Motor neuron (in vitro differentiated cells): Measurements from ENCODE around the gene NUP85. TPM values are rescaled to one million over a fixed set of nuclear protein-coding genes. Genes with fewer than 3 reads are reported as not detected.
"Not testable (repeated sequence)": the region's sequence is repeated elsewhere in the genome, so short reads cannot be mapped to it uniquely, and the experiment has no call there.

Experiments
- ATAC-seq, 8 experiments: fragments of 200-7000 bp; cut with Tn5 transposase; replicated peaks in 6 of 8; 2 replicates each; pipeline ENCODE4 v1.8.0; 2021; ENCODE audit warnings: mild to moderate bottlenecking in 8 of 8, moderate library complexity in 8 of 8
- H3K27ac ChIP-seq, 2 donors: fragments of 250-450 bp; sonication (Bioruptor Pico); 2 replicates each; pipeline ENCODE4 v1.9.0; 2021; ENCODE audit warnings: antibody characterized with exemption in 2 of 2, mild to moderate bottlenecking in 2 of 2, moderate library complexity in 1 of 2
- H3K4me1 ChIP-seq, 2 donors: fragments of 250-450 bp; sonication (Bioruptor Pico); replicated peaks in 1 of 2; 2 replicates each; pipeline ENCODE4 v1.6.1; 2021; ENCODE audit warnings: antibody characterized with exemption in 2 of 2, mild to moderate bottlenecking in 2 of 2, moderate library complexity in 1 of 2
- H3K4me3 ChIP-seq, 5 donors: fragments of 250-450 bp; sonication (Bioruptor Pico); 2 replicates each; pipeline ENCODE4 v1.9.0; 2021; ENCODE audit warnings: antibody characterized with exemption in 5 of 5, mild to moderate bottlenecking in 5 of 5, moderate library complexity in 4 of 5
- WGBS, 10 experiments: fragments of 450-650 bp; shearing (Covaris generic); methylation state at CpG; one replicate each; pipeline ENCODE4 v1.0.0; 2022; 5-methylcytosine and 5-hydroxymethylcytosine counted together
- in situ Hi-C, 9 experiments: fragments of 400-800 bp; cut with MboI; loops; one replicate each; pipeline ENCODE4 v1.15.0; 2021; ENCODE audit warnings: low sequenced_read_pairs in 9 of 9, low pct_unique_long_range_greater_than_20kb in 2 of 9; ENCODE audit not compliant: unreplicated experiment in 9 of 9
- total RNA-seq, 8 experiments: library from RNA; unstranded; fragments of 300-600 nt; gene quantifications; 2 replicates each; pipeline versions ENCODE4 v1.2.3 to v1.2.4, GENCODE V29; 2022

Gene NUP85
- total RNA-seq, 8 experiments from 2014 or later: 16.0 to 69.3 (median 21.0) TPM

DNA sequence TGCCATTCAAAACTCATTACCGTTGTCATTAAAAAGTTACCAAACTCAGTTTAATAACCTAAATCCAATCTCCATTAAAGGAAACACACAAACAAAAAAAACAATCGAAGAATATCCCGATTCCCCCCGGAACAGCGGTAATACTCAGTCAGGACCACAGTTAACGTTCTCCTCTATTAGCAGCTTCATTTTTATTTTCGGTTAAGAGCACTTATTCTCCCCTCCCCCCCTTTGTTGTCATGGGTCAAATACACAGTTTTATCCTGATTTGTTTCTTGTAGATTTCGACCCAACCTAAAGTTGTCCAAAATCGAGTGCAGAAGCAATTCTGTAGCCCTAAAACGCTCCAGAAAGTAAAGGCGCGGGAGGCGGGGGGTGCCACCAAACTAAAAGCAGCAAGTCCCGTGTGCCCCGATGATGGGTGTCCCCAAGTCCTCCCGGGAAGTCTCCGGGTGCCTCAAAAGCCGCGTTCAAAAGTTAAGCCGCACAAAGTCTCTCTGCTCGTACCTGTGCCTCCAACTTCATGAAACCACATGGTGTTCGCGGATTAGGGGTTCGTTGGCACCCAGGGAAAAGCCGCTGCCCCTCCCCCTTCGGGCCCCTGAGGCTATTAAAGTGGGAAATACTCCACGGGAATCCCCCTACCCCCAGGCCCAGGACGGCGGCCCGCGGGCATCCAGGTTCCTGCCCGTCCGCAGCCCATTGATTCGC is 23.7 kb upstream of the NUP85 start:
- Histone ChIP-seq H3K4me1 (peaks cover 12 to 17% of the 10 kb centered on the region in 2 donors), H3K27ac (peak overlapping the region; percentile 98 to 99), H3K4me3 (peak overlapping the region; percentile 74 to 100 (median 91))
- no peak for ATAC-seq
- 0 to 2% (median 0%) methylated on average over 1 to 16 of the region's 34 CpGs; no CpG with 5 or more reads in 1 of the 10 experiments for WGBS, 10 experiments
- in situ Hi-C loops: no loop called here

- in situ Hi-C loops: no loop called here
- ATAC-seq: peak in 3 of 8 experiments; percentile 1 to 12 (median 11)
Observed at GRCh38 chr17:75182319-75182568, 23.2 kb upstream of the NUP85 start.

DNA sequence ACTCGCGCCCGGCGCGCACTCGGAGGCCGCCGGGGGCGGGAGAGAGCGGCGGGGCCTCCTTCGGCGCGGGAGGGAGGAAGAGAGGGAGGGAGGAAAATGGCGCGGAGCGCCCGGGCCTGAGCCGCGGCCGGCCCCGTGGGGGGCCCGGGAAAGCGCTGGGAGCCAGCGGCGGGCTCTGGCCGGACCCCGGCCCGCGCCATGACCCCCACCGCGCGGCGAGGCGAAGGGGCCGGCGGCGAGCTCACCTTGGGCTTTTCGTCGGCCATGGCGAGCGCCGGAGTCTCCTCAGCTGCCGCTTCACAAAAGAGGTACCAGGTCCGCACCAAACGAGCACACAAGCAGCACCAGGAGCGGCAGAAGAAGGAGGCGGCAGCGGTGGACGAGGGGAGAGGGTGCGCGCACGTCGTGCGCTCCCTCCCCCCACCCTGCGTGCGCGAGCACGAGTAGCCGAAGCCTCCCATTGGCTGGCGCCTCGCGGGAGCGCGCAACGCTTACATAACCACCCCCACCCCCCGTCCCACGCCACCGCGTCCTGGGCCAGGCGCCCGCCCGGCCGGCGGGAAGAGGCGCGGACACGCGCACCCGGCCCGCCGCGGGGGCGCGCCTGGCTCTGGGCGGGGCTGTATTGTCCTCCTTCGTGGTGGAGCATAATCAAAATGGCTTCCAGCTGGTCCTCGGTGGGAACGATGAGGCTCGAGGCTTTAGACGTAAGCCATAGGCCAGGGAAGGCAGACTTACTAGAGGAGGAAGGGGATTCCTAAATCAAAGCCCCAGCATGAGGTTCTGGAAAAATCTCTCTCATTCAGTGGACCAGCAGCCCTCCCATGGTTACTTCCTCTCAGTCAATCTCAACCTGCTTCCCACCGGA is 22.7 kb upstream of the NUP85 start, which contains the start of gene SUMO2:
Gene SUMO2 (minus strand): TSS at position 391 of the 868 bp plus-strand sequence. CDS start 125 bp downstream, at position 266.
- peak within 1 kb of the TSS; percentile 98 to 99 for H3K27ac ChIP-seq

More at GRCh38 chr17:75182319-75182568, 23.2 kb upstream of the NUP85 start:
- Histone ChIP-seq H3K27ac (peak overlapping the region; percentile 98 to 99), H3K4me1 (peaks cover 12 to 17% of the 10 kb centered on the region in 2 donors), H3K4me3 (peak overlapping the region; percentile 74 to 100 (median 91))
- WGBS, 10 experiments: no CpG with 5 or more reads among the region's 33 CpGs

DNA sequence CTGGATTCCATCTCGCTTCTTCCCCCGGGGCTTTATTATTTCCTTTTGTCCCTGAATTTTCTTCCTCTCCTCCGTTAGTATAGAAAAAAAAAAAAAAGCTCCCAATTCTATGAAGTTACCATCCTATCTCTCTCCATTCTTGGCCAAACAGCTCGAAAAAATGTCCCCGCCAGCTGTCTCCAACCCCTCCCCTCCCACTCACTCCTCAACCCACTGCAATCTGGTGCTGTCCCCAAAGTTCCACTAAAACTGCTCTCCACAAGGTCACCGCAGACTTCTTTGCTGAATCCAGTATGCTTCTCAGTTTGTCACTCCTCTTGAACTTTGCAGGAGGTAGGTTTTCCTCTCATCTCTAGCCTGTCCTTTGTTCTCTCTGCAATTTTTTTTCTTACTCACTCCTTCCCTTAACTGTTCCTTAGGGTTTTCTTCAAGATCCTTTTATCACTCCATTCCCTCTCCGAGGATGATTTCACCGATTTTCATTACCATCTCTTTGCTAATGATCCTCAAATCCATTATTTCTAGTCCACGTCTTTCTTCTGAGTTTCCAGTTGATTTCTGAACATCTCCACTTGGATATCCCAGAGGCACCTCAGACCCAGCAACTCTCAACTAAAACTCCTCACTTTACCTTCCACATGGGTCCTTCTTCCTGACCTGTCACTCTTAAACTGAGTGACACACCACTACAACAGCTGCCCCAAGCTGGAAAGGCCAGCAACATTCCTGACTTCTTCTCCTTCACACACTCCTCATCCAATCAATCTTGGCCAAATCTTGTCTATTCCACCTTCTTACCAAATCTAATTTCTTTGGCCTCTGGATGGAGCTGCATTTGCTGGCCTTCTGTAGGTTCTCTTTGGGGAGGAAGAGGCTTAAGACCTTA is 21.2 kb upstream of the NUP85 start:
- 69 to 100% (median 97%) methylated on average over 4 to 8 of the region's 9 CpGs for WGBS, 10 experiments
- Histone ChIP-seq H3K4me1 (peaks cover 12 to 17% of the 10 kb centered on the region in 2 donors), H3K27ac (peak overlapping the region; percentile 98 to 99), H3K4me3 (no peak overlapping the region)
- in situ Hi-C loops: no loop called here
- no peak for ATAC-seq

More for the DNA sequence above, 22.7 kb upstream of the NUP85 start, which contains the start of gene SUMO2:
- in situ Hi-C loops: no loop called here
- Histone ChIP-seq H3K4me3 (peak within 1 kb of the TSS; percentile 74 to 100 (median 91)), H3K4me1 (peaks cover 12 to 17% of the 10 kb centered on the region in 2 donors)
- ATAC-seq: peak; percentile 85 to 90 (median 87)
- 3 to 78% (median 9%) methylated on average over 1 to 6 of the region's 92 CpGs; no CpG with 5 or more reads in 6 of the 10 experiments for WGBS, 10 experiments

DNA sequence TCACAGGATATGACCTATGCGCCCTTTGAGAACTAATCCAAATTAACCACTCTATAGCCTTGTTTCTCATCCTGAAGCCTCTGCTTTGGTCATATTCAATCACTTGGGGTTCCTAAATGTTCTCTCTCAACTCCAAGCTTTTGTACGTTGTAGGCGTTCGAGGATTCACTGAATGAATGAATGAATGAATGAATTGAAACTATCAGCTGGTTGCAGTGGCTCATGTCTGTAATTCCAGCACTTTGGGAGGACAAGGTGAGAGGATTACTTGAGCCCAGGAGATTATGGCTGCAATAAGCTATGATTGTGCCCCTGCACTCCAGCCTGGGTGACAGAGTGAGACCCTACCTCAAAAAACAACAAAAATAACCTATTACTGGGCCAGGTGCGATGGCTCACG is 16.9 kb upstream of the NUP85 start:
- ATAC-seq: no peak
- 67 to 93% (median 80%) methylated on average over 2 to 4 of the region's 6 CpGs; no CpG with 5 or more reads in 4 of the 10 experiments for WGBS, 10 experiments
- Histone ChIP-seq H3K4me3 (no peak overlapping the region), H3K4me1 (peaks cover 2% of the 10 kb centered on the region in 2 donors), H3K27ac (no peak overlapping the region)
- in situ Hi-C loops: no loop called here

DNA sequence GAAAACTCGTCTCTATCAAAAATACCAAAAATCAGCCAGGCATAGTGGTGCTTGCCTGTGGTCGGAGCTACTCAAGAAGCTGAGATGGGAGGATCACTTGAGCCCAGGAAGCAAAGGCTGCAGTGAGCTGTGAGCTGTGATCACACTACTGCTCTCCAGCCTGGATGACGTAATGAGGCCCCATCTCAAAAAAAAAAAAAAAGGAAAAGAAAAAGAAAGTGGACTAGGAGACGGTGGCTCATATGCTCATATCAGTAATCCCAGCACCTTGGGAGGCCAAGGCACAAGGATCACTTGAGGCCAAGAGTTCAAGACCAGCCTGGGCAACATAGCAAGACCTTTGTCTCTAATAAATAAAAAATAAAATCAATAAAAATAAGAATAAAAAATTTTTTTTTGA is 13.9 kb upstream of the NUP85 start:
- peak in 6 of 8 experiments; percentile 41 to 91 (median 74) for ATAC-seq
- in situ Hi-C loops: no loop called here
- H3K27ac ChIP-seq: no peak overlapping the region
- H3K4me1 ChIP-seq: no peaks in the 10 kb centered on the region
- H3K4me3 ChIP-seq: no peak overlapping the region
- 29 to 100% (median 72%) methylated on average over 1 to 3 of the region's 4 CpGs; no CpG with 5 or more reads in 2 of the 10 experiments for WGBS, 10 experiments

GRCh38 chr17:75194879-75195278 is 10.6 kb upstream of the NUP85 start:
- Histone ChIP-seq H3K4me3 (no peak overlapping the region), H3K4me1 (no peaks in the 10 kb centered on the region), H3K27ac (no peak overlapping the region)
- in situ Hi-C loops: no loop called here
- no peak for ATAC-seq
- WGBS, 10 experiments: 20 to 100% (median 100%) methylated on average over 1 to 3 of the region's 5 CpGs; no CpG with 5 or more reads in 5 of the 10 experiments

DNA sequence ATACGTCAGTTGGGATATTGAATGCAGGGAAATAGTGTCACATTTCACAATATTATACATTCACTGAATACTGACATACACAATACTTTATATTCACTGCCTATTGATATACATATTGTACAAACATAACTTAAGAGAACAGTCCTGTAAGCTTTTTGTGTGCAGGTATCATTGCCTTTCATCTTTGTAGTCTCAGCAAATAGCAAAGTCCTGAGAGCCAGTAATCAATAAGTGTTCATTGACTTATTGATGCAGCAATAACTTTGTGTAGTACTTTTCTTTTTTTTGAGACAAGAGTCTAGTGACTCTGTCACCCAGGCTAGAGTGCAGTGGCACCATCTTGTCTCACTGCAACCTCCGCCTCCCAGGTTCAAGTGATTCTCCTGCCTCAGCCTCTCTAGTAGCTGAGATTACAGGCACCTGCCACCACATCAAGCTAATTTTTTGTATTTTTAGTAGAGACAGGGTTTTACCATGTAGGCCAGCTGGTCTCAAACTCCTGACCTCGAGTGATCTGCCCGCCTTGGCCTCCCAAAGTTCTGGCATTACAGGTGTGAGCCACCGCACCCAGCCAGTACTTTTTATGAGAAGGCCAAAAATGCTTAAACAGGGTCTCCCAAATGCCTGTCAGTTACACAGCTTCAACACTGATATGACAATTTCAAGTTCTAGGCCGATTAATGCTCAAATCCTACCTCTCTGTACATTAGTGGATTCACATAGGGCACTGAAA is 5.4 kb upstream of the NUP85 start:
- WGBS, 10 experiments: 60 to 94% (median 83%) methylated on average over 1 to 6 of the region's 6 CpGs; no CpG with 5 or more reads in 1 of the 10 experiments
- in situ Hi-C loops: no loop called here
- ATAC-seq: no peak
- H3K4me1 ChIP-seq: peaks cover 2 to 4% of the 10 kb centered on the region in 2 donors
- no peak overlapping the region for H3K27ac ChIP-seq
- H3K4me3 ChIP-seq: no peak overlapping the region

DNA sequence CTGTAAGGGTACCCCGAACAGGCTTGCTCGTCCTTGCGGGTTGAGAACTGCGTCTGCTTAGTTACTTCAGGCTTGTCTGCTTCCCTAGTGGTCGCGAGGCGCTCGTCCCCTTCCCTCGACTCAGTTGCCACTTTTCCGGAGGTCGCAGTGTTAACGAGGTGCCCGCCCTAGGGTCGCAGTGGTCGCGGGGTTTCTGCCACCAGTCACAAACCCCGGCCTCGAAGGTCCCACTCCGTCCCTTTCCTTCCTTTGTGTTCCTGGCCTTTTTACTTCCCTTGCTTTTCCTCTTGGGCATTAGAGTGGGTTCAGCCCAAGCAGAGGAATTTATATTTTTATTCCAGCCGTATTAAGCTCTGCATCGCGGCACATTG is 299 bp downstream of the NUP85 start:
- in situ Hi-C loops: no loop called here
- 0 to 5% (median 0%) methylated on average over 3 to 12 of the region's 22 CpGs; no CpG with 5 or more reads in 1 of the 10 experiments for WGBS, 10 experiments
- Histone ChIP-seq H3K4me1 (peaks cover 6 to 11% of the 10 kb centered on the region in 2 donors), H3K4me3 (peak overlapping the region; percentile 57 to 92 (median 85)), H3K27ac (peak overlapping the region; percentile 99 to 100)
- ATAC-seq: peak in 2 of 8 experiments; percentile 3 to 7

GRCh38 chr17:75207050-75207407 is 1.6 kb downstream of the NUP85 start:
- in situ Hi-C loops, H3K27ac ChIP-seq, ATAC-seq, H3K4me3 ChIP-seq: not testable (repeated sequence)
- peaks cover 6 to 11% of the 10 kb centered on the region in 2 donors for H3K4me1 ChIP-seq
- 60 to 95% (median 71%) methylated on average over 1 to 4 of the region's 8 CpGs; no CpG with 5 or more reads in 6 of the 10 experiments for WGBS, 10 experiments

- Histone ChIP-seq H3K4me3 (no peak overlapping the region), H3K4me1 (peaks cover 6 to 11% of the 10 kb centered on the region in 2 donors), H3K27ac (no peak overlapping the region)
- 20 to 93% (median 90%) methylated on average over 1 to 6 of the region's 12 CpGs; no CpG with 5 or more reads in 5 of the 10 experiments for WGBS, 10 experiments
- in situ Hi-C loops: no loop called here
- ATAC-seq: no peak
Observed at GRCh38 chr17:75207760-75208159, 2.3 kb downstream of the NUP85 start.

DNA sequence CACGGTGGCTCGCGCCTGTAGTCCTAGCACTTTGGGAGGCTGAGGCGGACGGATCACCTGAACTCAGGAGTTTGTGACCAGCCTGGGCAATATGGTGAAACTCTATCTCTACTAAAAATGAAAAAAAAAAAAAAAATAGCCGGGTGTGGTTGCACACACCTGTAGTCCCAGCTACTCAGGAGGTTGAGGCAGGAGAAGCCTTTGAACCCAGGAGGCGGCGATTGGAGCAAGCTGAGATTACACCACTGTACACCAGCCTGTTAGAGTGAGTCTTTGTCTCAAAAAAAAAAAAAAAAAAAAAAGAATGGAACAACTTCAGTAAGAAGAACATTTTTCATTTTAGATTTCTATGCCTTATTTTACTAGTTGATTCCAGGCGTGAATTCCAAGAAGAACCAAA is 2.7 kb downstream of the NUP85 start:
- Histone ChIP-seq H3K4me1 (peaks cover 6 to 11% of the 10 kb centered on the region in 2 donors), H3K4me3 (no peak overlapping the region), H3K27ac (no peak overlapping the region)
- ATAC-seq: no peak
- in situ Hi-C loops: no loop called here
- WGBS, 10 experiments: 57 to 100% (median 98%) methylated on average over 1 to 8 of the region's 9 CpGs; no CpG with 5 or more reads in 1 of the 10 experiments
